ENCODE measurements around the gene GPR83.

GRCh38 chr11:94424662-94425061 is 23.4 kb upstream of the GPR83 start:
- TF ChIP-seq EZH2phosphoT487 (IDR thresholded peaks at IDR 0.05) (no peak), CTCF (IDR thresholded peaks at IDR 0.05) (no peak), EZH2 (IDR thresholded peaks at IDR 0.05) (no peak)

All from neural progenitor cell (in vitro differentiated cells).